Measurements from ENCODE around the gene TMEM178B.

DNA sequence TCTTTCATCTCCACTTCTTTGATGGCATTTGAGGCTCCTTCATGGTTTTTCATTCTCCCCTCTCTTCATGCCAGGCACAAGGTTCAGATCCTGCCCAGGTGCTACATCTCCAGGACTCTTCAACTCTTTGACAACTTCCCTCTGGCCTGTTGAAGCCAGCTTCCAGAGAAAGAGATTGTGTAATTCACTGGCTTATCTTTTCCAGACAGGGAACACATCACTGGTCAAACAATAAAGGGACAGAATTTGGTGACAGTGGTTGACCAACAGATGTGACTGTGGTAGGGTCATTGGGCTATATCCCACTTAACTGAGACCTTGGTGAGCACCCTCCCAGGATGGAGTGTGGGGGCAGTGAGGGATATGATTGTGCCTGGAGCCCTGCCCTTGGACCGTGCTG is 365.9 kb downstream of the TMEM178B start:
- TF ChIP-seq CTCF (IDR thresholded peaks at IDR 0.05), result no peak
- TF ChIP-seq POLR2AphosphoS5 (IDR thresholded peaks at IDR 0.05; ENCODE audit: low read depth, low read length), result no peak
- TF ChIP-seq, protein P1, sequence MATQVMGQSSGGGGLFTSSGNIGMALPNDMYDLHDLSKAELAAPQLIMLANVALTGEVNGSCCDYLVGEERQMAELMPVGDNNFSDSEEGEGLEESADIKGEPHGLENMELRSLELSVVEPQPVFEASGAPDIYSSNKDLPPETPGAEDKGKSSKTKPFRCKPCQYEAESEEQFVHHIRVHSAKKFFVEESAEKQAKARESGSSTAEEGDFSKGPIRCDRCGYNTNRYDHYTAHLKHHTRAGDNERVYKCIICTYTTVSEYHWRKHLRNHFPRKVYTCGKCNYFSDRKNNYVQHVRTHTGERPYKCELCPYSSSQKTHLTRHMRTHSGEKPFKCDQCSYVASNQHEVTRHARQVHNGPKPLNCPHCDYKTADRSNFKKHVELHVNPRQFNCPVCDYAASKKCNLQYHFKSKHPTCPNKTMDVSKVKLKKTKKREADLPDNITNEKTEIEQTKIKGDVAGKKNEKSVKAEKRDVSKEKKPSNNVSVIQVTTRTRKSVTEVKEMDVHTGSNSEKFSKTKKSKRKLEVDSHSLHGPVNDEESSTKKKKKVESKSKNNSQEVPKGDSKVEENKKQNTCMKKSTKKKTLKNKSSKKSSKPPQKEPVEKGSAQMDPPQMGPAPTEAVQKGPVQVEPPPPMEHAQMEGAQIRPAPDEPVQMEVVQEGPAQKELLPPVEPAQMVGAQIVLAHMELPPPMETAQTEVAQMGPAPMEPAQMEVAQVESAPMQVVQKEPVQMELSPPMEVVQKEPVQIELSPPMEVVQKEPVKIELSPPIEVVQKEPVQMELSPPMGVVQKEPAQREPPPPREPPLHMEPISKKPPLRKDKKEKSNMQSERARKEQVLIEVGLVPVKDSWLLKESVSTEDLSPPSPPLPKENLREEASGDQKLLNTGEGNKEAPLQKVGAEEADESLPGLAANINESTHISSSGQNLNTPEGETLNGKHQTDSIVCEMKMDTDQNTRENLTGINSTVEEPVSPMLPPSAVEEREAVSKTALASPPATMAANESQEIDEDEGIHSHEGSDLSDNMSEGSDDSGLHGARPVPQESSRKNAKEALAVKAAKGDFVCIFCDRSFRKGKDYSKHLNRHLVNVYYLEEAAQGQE (IDR thresholded peaks at IDR 0.05; ENCODE audit: insufficient read depth in 1 of 2, low read depth in 2 of 2, low read length in 1 of 2), result no peak
- TF ChIP-seq TCF7L2 (IDR thresholded peaks at IDR 0.05; ENCODE audit: low read depth, low read length), result no peak

All from Panc1 (cell line).